GM18511 (cell line): ENCODE results near the gene MMP28.

Experiments
- ATAC-seq: cut with Tn5 transposase; IDR thresholded peaks from one replicate; pipeline ENCODE4 v1.9.1; 2021; ENCODE audit warnings: mild to moderate bottlenecking, moderate library complexity; ENCODE audit not compliant: unreplicated experiment

MMP28 gene

GRCh38 chr17:35745246-35745645 lies 50.2 kb downstream of the MMP28 start:
- no peak for ATAC-seq

DNA sequence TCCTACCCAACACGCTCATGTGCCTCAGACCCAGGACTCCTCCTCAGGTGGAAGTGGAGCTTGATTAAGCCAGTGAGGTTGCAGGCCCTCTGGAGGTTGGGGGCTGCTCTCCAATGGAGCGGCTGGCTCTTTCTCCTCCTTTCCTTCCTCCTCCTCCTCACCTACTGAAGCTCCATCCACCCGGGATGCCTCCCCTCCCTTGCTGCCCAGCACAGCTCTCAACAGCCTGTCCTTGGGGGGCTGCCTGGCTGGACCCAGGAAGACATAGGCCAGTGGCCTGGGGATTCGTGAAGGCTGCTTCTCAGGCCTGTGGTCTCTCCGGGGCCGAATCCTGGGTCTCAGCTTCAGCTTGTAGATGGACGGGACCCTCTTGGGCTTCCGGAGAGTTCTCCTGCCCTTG lies 50.6 kb downstream of the MMP28 start:
- ATAC-seq = no peak

- ATAC-seq = no peak
Measured at GRCh38 chr17:35743626-35744328, 51.7 kb downstream of the MMP28 start.

GRCh38 chr17:35742896-35743477 lies 52.5 kb downstream of the MMP28 start:
- no peak for ATAC-seq

DNA sequence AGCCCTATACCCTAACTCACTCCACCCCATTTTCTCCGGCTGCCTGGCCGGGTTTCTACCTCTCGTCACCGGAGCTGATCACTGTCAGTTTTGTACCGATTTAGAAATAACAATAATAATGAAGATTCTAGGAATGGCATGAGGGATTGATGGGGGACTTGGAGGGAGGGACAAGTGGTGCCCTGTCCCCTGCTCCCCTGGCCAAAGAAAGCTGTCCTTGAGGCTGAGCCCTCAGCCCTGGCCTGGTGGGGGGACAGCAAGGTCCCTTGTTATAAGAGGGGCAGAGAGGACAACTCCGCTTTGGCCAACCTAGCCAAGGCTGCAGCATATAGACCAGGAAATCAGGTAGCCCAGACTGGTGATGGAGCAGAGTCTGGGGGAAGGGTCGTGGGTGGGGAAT lies 52.9 kb downstream of the MMP28 start:
- ATAC-seq = no peak

DNA sequence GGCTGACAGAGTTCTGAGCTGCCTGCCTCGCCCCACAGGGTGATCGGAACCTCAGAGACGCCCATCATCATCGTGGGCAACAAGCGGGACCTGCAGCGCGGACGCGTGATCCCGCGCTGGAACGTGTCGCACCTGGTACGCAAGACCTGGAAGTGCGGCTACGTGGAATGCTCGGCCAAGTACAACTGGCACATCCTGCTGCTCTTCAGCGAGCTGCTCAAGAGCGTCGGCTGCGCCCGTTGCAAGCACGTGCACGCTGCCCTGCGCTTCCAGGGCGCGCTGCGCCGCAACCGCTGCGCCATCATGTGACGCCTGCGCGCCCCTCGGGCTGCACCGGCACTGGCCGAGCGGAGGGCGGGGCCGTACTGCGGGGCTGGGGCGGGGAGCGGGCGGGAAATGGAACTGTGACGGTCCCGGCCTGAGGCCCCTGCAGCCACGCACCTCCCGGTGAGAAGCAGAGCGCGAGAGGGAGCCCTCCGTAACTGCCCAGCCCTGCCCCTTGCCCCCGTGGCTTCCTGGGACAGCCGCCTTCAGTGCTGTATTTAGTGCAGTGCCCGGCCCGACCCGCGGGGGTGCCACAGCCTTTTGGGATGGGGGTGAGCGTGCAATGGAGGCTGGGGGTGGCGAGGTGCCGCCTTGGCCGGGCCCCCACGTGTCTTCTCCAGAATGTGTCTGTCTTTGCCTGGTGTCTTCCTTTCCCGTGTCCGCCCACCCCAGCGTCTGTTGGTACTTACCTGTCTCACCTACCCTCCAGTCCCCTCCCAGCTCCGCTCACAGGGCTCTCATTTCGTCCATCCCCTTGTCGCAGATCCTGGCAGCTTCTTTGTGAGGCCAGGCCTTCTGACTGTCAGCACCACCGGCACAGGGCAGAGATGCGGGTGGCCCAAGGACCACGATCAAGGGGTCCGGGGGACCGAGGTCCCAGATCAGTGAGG lies 54.2 kb downstream of the MMP28 start:
- no peak for ATAC-seq

DNA sequence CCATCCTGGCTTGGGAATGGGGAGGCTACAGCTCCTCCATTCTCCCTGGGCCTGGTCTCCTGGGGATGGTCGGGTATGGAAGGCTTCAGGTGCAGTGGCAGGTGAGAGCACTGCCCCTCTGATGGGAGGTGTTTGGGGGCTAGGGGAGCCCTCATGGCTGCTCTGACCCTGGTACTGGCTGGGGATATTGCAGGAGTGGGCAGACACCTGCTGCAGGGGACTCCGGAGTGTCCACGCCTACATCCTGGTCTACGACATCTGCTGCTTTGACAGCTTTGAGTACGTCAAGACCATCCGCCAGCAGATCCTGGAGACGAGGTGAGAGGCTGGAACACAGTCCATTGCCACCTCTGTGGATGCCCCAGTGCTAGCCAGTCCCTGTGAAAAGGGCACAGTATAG lies 55.2 kb downstream of the MMP28 start:
- ATAC-seq = no peak

- ATAC-seq = no peak
Measured at GRCh38 chr17:35738519-35739133, 56.8 kb downstream of the MMP28 start.

DNA sequence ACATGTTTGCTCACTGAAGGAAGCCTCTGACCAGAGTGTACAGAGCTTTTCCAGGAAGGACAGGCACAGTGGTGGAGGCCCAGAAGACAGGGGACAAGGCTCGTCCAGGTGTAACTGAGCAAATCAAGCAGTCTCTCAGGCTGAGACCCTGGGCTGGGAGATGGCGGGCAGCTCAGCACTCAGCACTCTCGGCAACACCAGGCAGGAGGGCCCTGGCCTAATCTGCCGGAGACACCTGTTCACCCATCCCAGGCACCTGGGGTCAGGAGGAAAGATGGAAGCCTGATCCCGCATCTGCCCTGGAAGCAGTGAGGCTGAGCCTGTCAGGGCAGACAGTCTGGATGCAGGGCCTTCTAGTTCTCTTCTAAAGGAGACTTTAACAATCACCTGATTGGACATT lies 59.2 kb downstream of the MMP28 start:
- no peak for ATAC-seq

DNA sequence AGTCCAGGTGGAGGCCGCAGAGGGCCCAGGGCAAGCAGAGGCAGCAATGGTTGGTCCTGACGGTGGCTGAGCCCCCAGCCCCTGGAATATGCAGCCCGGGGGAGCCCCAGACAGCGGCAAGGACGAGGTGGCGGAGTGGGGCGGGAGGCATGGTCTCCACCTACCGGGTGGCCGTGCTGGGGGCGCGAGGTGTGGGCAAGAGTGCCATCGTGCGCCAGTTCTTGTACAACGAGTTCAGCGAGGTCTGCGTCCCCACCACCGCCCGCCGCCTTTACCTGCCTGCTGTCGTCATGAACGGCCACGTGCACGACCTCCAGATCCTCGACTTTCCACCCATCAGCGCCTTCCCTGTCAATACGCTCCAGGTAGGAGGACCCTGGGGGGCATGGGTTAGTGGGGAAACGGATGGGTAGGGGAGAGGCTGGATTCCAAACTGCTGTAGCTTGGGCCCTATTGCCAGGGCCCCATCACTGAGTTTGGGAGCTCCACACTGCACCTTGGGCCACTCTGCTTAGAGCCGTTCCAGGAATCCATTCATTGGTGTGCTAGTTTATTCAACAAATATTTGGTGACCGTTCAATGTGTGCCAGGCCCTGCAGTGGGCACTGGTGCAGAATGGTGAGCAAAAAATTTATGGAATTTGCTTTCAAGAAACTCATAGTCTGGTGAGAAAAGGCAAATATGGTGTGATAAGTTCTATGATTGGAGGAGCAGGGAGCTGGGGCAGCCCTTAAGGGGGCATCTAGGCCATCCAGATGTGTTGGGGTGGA lies 60.2 kb downstream of the MMP28 start:
- ATAC-seq = no peak

DNA sequence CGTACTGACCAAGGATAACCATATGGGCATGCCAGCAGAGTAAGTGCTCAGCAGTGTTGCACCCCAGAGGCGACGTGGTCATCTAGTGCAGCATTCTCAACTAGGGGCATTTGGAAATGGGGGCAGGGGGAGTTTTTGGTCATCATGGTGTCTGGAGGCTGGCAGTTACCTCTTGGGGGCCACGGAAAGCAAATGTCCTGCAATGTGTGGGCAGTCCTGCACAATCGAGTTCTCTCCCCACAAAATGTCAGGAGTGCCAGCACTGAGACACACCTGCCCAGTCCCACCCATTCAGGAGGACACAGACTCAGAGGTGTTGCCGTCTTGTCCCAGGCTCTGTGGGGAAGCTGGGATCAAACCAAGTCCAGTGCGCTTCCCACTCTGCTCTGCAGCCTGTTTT lies 61.0 kb downstream of the MMP28 start:
- ATAC-seq = no peak

GRCh38 chr17:35733366-35733765 lies 62.1 kb downstream of the MMP28 start:
- no peak for ATAC-seq

DNA sequence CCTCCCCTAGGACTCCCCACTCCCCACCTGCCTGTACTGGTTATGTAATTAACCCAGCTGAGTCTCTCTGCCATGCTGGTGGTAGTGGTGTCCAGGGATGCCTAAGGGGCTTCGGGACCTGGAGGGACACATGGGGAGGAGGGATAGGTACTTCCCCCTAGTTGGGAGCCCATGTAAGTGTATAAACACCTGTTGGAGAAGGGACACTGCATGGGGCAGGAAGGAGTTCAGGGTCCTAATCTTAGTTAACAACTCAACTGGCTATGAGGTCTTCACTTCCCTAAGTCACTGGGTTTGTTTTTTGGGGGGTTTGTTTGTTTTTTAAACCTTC lies 62.7 kb downstream of the MMP28 start:
- no peak for ATAC-seq

GRCh38 chr17:35731917-35732805 lies 63.3 kb downstream of the MMP28 start:
- no peak for ATAC-seq

- ATAC-seq = no peak
Measured at GRCh38 chr17:35731239-35731916, 64.1 kb downstream of the MMP28 start, which contains the start of gene RASL10B. RASL10B (plus strand) TSS chr17:35731639; CDS start chr17:35735185, 3,546 bp downstream.

GRCh38 chr17:35730400-35731005 lies 64.9 kb downstream of the MMP28 start:
- ATAC-seq = no peak

GRCh38 chr17:35729405-35729833 lies 66.0 kb downstream of the MMP28 start:
- no peak for ATAC-seq

DNA sequence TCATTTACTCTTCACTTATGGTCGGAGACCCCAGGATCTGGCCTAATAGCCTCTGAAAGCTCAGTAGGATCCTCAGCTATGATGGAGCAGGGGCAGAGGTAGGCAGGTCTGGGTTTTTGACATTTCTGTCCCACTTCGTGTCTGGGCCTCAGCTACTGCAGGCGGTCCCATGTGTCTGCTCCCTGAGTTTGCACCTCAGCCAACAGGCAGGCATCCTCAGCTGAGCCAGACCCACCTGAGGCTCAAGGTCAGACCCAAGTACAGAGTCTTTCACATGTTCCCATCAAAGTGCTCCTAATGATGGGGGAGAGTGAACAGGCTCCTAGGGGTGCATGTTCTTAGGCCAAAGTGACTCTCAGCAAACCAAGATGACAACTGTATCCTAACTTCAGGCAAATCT lies 66.9 kb downstream of the MMP28 start:
- no peak for ATAC-seq

DNA sequence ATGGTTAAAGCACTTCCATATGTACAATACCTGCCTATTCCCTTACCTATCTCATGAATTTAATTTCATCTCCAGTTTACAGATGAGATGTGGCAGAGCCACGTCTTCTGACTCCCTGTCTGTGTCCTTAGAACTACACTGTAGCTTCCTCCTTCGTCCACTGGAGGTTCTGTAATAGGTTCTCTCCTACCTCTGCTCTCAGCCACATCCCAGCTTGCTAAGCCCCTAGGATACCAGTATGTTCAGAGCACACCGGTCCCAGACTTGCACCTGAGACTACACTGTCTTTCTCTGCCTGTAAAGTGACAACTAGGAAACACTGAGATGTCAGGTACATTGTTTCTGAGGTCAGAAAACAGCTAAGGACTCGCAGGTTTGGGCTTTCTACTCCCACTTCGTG lies 67.8 kb downstream of the MMP28 start:
- ATAC-seq = no peak
